Measurements from ENCODE around the gene SORCS3. TPM values are rescaled to one million over a fixed set of nuclear protein-coding genes. Genes with fewer than 3 reads are reported as not detected.

SORCS3 gene
- total RNA-seq, 2 experiments from 2014 or later: 1.7 to 2.1 TPM

GRCh38 chr10:104895981-104896380, 254.9 kb downstream of the SORCS3 start:
- Histone ChIP-seq H3K36me3 (ENCODE audit: insufficient read depth, low read length) (no peaks in the 10 kb centered on the region), H3K27me3 (ENCODE audit: control insufficient read depth in 1 of 2, insufficient read depth in 2 of 2, low read length in 2 of 2) (peaks cover 0 to 6% of the 10 kb centered on the region in 2 experiments), H3K27ac (ENCODE audit: low read depth in 1 of 2, low read length in 2 of 2) (no peak overlapping the region), H3K9me3 (ENCODE audit: control insufficient read depth in 1 of 2, insufficient read depth in 1 of 2, low read length in 2 of 2) (peaks cover 3% of the 10 kb centered on the region in 2 experiments), H3K4me1 (ENCODE audit: insufficient read depth, low read length) (no peaks in the 10 kb centered on the region), H3K4me3 (ENCODE audit: low read length) (no peak overlapping the region)
- DNase-seq (no peak), ATAC-seq (ENCODE audit: poor library complexity) (no peak)
- no peak for TF ChIP-seq CTCF (IDR thresholded peaks at IDR 0.05)
- intact Hi-C loops (cut with DNase I, micrococcal nuclease): no loop called here
- Mint-ChIP-seq H3K4me1 (ENCODE audit: low read depth) (no peaks in the 10 kb centered on the region), H3K36me3 (ENCODE audit: low read depth) (no peaks in the 10 kb centered on the region), H3K27ac (no peak overlapping the region), H3K27me3 (peaks cover 18% of the 10 kb centered on the region), H3K4me3 (no peak overlapping the region), H3K9me3 (no peaks in the 10 kb centered on the region)
- CTCF ChIA-PET: no interaction called here
- POLR2A ChIA-PET: no interaction called here

- no peak for TF ChIP-seq CTCF (IDR thresholded peaks at IDR 0.05)
- Histone ChIP-seq H3K4me1 (ENCODE audit: insufficient read depth, low read length) (no peaks in the 10 kb centered on the region), H3K9me3 (ENCODE audit: control insufficient read depth in 1 of 2, insufficient read depth in 1 of 2, low read length in 2 of 2) (no peaks in the 10 kb centered on the region), H3K36me3 (ENCODE audit: insufficient read depth, low read length) (no peaks in the 10 kb centered on the region), H3K4me3 (ENCODE audit: low read length) (no peak overlapping the region), H3K27me3 (ENCODE audit: control insufficient read depth in 1 of 2, insufficient read depth in 2 of 2, low read length in 2 of 2) (peaks cover 0 to 6% of the 10 kb centered on the region in 2 experiments), H3K27ac (ENCODE audit: low read depth in 1 of 2, low read length in 2 of 2) (no peak overlapping the region)
- DNase-seq (no peak), ATAC-seq (ENCODE audit: poor library complexity) (no peak)
- peaks cover 18% of the 10 kb centered on the region for H3K27me3 Mint-ChIP-seq
- H3K36me3 Mint-ChIP-seq (ENCODE audit: low read depth): no peaks in the 10 kb centered on the region
- H3K4me3 Mint-ChIP-seq: no peak overlapping the region
- no peaks in the 10 kb centered on the region for H3K9me3 Mint-ChIP-seq
- ChIA-PET POLR2A (no interaction called here), CTCF (no interaction called here)
- intact Hi-C loops (cut with DNase I, micrococcal nuclease): no loop called here
- H3K4me1 Mint-ChIP-seq (ENCODE audit: low read depth): no peaks in the 10 kb centered on the region
- no peak overlapping the region for H3K27ac Mint-ChIP-seq
Observed at GRCh38 chr10:104897696-104898095, 256.6 kb downstream of the SORCS3 start.

- peaks cover 18% of the 10 kb centered on the region for H3K27me3 Mint-ChIP-seq
- no peaks in the 10 kb centered on the region for H3K9me3 Mint-ChIP-seq
- Histone ChIP-seq H3K4me1 (ENCODE audit: insufficient read depth, low read length) (no peaks in the 10 kb centered on the region), H3K4me3 (ENCODE audit: low read length) (no peak overlapping the region), H3K36me3 (ENCODE audit: insufficient read depth, low read length) (no peaks in the 10 kb centered on the region), H3K9me3 (ENCODE audit: control insufficient read depth in 1 of 2, insufficient read depth in 1 of 2, low read length in 2 of 2) (no peaks in the 10 kb centered on the region), H3K27ac (ENCODE audit: low read depth in 1 of 2, low read length in 2 of 2) (no peak overlapping the region), H3K27me3 (ENCODE audit: control insufficient read depth in 1 of 2, insufficient read depth in 2 of 2, low read length in 2 of 2) (no peaks in the 10 kb centered on the region)
- no peak overlapping the region for H3K27ac Mint-ChIP-seq
- TF ChIP-seq CTCF (IDR thresholded peaks at IDR 0.05): no peak
- no peak overlapping the region for H3K4me3 Mint-ChIP-seq
- no peaks in the 10 kb centered on the region for H3K4me1 Mint-ChIP-seq (ENCODE audit: low read depth)
- ATAC-seq (ENCODE audit: poor library complexity): no peak
- ChIA-PET CTCF (no interaction called here), POLR2A (no interaction called here)
- intact Hi-C loops (cut with DNase I, micrococcal nuclease): no loop called here
- no peak for DNase-seq
- H3K36me3 Mint-ChIP-seq (ENCODE audit: low read depth): no peaks in the 10 kb centered on the region
Observed at GRCh38 chr10:104899779-104900178, 258.7 kb downstream of the SORCS3 start.
